ENCODE data around the gene GUCA2B.

The GUCA2B gene

DNA sequence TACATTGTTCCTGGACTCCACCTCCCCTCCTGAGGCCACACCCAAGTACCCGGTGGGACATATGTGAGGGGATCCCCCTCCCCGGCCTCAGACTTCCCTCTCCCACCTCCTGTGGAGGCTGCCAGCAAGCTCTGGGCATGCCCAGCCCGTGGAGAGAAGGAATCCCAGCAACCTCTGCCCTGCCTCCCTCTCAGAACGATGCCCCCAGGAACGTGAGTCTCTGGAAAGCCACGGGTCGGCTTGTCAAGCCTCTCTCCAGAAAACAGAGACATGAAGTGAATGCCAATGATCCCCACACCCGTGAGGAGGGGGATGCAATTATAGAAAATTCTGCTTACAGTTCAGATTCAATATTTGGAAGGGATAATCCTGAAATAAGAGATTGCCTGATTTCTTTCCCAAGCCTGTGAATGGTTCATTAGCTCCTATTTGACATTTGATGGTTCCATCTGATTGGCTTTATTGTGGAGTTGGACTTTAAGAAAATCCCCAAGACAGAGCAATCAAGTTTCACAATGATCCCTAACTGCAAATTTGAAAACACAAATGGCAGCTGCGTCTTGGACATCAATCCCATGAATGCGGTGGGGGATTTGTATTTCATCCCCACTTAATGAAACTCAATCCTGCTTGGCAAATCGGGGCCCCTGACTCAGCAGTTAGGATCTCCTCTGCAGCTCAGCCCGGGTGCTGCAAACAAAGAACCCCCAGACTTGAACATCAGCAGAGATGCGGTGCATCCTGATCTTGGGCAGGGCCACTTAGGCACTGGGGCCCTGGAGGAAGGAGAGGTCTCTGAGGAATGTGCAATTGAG is 9.1 kb upstream of the GUCA2B start:
- DNase-seq: no peak

- no peak for DNase-seq
These were observed 8.4 kb upstream of the GUCA2B start for GRCh38 chr1:42144711-42145388.

DNA sequence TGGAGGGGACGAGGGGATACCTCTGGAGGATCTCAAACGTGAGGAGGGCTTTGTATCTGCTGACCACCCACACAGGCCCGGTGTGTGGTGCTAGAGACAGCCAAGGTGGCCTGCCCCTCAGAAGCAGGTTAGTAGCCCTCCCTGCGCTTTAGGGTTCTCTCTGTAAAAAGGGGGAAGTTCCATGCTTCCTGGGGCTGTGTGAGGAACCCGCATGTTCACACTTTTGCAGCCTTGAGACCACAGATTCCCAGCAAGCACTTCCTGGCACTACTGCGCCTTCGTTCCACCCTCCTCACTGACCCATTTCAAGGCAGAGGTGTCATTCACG is 7.9 kb upstream of the GUCA2B start:
- DNase-seq: no peak

- DNase-seq: no peak
These were observed 7.2 kb upstream of the GUCA2B start for GRCh38 chr1:42145764-42146625.

DNA sequence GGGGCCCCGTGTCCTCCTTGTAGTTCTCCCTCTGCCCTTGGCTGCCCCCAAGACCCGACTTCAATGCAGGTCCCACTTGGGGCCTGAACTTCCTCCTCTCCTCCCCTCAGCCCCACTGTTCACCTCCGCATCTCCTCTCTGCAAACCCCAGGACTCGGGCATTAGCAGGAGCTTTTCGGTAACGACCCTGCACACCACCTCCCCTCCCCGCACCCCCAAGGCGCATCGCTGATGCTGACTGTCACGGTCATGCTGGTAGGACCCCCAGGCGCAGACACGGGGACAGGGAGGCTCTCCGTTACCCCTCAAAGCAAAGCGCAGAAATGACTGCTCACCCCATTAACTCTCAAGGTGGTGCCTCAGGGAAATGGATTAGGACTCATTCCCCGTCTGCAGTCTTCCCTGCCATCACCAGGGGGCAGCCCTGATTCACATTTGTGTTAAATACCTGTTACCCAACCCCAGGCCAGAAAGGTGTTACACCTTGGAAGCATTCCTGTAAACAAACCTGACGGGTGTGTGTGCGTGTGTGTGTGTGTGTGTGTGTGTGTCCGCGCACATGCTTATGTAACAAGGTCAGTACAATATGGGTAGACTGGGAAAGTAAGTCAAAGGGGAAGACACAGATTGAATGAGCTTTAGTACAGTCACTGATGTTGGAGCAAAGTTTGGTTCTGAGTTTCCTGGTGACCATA is 6.4 kb upstream of the GUCA2B start:
- peak; percentile 84 for DNase-seq

DNA sequence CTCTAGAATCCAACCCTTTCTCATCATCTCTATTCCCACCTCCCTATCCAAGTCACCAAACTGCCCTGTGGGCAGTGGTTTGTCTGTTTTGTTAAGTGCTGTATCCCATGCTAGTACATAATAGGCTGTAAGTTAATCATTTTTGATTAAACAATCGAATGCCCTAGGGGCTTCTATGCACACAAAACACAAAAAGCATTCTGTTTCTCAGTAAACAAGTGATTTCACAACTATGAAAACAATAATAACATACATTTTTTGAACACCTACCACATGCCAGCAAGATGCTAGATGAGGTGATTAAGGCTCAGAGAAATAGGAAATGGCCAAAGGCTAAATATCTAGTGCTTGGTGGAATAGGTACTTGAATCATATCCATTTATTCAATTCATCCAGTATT is 5.0 kb upstream of the GUCA2B start:
- DNase-seq: no peak

- DNase-seq: no peak
These were observed 2.6 kb upstream of the GUCA2B start for GRCh38 chr1:42150651-42151050.

DNA sequence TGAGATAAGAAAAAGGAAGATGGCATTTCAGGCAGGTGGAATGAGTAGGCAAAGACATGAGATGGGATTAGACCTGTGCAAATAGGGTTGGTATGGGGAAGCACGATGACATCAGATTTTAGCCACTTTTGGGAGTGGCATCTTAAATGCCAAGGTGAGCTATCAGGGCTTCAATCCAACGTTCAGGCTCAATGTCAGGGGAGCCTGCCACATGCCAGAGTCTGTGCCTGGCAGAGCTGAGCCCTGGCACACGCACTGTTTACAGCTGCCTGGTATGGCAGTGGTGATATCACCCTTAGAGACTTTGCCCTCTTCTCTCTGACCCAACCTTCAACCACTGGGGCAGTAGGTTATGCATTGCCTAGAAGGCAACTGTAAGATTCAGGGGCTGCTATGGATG is 1.1 kb upstream of the GUCA2B start:
- no peak for DNase-seq

DNA sequence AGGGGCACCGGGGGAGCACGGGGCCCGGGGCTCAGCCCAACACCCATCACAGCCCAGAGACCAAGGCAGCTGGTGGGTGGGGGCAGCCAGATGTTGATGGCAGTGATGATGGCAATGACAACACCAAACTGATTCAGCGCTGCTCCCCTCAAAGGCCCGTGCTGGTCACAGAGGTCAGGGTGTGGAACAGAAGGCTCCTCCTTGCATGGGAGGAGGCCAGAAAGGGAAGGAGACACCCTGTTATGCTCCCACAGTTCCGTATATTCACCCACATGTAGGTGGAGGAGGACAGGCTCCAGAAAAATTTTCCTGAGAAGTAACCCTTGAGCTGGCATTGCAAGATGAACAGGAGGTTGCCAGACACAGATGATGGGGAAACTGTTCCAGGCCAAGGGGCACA is 414 bp downstream of the GUCA2B start:
- no peak for DNase-seq

DNA sequence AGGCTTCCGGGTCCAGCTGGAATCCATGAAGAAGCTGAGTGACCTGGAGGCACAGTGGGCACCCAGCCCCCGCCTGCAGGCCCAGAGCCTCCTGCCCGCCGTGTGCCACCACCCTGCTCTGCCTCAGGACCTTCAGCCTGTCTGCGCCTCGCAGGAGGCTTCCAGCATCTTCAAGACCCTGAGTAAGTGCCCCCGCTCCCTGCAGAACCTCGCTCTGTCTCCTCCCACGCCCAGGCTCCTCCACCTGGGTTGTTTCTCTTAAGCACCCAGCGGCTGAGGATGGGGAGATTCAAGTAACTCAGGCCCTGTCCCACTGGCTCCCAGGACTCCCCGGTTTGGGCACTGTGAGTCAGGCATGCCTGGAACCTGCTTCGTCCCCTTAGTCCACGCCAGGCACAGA is 1.5 kb downstream of the GUCA2B start:
- DNase-seq: no peak

DNA sequence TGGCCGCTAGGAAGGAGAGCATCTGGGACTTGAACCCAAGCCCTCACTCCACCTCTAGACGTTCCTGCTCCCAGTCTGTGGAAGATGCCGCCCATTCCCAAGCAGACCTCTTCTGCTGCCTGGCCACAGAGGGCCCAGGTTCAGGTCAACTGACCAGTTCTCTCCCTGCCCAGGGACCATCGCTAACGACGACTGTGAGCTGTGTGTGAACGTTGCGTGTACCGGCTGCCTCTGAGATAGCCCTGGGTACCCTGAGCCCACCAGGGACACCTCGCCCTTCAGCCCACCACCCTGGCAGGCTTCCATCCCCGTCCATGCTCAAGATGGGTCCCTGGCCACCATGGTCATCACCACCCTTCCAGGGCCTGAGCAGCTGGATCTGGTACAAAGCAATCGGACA is 2.2 kb downstream of the GUCA2B start:
- no peak for DNase-seq

GRCh38 chr1:42157667-42158066 is 4.5 kb downstream of the GUCA2B start:
- DNase-seq: no peak

GRCh38 chr1:42158189-42158588 is 5.0 kb downstream of the GUCA2B start:
- DNase-seq: no peak

DNA sequence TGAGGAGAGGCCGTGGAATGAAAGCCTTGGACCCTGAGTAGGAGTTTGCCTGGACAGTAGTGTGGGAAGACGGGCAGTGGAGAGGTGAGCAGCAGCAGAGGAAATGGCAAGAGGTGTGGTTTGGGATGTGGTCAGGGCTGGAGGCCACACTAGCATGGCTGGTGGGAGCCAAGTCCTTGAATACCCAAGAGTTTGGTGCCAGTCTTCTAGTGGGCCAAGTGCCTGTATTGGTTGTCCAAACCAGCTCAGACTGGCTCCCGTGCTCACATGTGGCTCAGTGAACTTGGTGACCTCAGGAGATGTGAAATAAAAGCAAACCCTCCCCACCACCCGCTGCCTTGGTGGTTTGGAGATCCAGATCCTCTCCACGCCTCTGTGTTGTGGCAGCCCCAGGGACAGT is 9.0 kb downstream of the GUCA2B start:
- no peak for DNase-seq

DNA sequence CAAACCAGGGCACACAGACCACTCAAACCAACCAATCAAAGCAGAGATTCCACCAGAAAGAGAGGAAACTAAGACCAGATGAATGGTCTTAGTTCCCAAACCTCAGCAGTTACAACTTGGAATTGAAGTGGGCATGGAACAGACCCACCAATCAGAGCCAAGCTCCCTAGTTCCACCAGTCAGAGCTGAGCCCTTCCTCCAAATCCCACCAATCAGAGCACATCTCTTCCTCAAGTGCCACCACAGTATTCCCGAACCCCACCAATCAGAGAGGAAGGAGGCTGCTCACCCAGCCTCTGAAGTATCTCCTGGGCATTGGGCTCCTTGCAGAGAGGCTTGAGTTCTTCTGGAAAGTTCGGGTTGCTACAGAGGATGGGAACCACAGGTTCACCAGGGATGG is 9.9 kb downstream of the GUCA2B start:
- no peak for DNase-seq

- no peak for DNase-seq
These were observed 10.6 kb downstream of the GUCA2B start for GRCh38 chr1:42163536-42164503.

DNA sequence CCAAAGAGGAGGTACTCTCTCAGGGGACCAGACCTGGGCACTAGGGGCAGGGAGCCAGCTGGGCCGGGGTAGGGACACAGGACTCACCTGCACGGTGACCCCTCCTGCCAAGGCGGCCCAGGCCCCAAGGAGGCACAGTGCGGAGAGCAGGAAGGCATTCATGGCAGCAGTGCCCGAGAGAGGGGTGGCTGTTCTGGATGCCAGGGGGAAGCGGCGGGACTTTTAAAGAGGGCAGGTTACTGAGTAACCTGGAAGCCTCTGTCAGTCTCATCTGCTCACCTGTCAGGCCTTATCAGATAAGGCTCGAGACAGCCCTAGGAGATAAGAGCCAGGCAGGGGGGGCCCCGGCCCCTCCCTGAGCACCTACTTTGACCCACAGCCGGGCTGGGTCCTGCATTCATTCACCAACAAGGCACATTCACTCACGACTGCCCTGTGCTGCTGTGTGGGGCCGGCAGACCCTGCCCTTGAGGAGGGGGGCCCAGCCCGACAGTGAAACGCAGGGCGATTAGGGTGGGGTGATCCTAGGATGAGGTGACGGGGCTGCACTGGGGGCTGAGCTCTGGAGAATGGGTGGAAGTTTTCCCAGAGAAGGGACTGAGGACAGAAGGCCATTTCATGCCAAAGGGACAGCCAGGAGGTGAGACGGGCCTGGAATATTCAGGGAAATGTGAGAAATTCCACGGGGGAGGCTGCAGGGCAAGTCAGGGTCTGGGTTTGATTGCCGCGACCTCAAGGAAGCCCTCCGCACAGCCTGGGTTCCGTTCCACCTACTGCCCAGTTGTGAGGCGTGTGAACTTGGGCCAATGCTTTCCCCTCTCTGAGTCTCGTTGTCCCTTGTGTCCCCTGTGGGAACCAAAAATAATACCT is 11.6 kb downstream of the GUCA2B start, which contains the start of gene GUCA2A:
GUCA2A (minus strand) TSS at position 195 of the 870 bp plus-strand sequence; CDS start at position 162, 33 bp downstream.
- DNase-seq: no peak

DNA sequence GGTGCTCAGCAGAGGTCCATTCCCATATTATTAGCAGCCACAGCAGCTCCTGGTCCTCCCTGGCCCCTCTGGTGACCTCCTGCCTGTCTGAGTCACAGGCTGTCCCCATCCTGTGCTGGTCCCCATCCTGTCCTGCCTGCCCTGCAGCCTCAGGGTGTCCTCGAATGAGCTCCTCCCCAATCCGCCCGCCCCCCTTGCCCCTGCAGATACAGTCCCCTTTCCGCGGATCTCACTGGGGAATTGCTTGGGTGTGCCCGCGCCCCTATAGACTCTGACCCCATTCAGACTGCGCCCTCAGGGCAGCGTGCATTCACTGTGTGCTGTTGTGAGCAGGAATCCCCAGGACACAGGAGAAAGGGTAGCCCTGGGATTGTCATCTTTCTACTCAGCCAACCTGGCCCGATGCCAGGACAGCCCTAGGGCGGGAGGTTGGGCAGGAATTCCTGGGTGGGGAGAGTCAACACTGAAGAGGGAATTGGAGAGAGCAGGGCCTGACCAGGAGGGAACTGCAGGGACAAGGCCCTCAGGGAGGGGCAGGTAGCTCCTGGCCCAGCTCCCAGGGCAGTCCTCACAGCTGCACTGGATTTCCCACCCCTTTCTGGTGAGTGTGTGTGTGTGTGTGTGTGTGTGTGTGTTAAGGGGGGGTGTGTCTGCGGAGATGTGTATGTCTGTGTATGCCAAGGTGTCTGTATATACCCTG is 12.5 kb downstream of the GUCA2B start:
- DNase-seq: no peak

GRCh38 chr1:42167611-42168390 is 14.6 kb downstream of the GUCA2B start:
- no peak for DNase-seq

DNA sequence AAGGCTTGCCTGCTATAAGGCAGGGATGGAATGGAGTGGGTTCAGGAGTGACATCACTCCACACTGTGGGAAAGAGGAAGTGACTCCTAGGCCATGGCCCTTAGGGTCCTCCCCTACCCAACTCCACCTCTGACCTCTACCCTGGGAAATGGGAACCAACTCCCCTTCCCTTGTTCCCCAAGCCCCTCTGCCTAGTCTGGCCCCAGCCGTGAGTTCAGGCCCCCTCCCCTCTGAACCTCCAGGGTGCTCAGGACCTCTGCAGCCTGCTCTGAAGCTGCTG is 15.1 kb downstream of the GUCA2B start:
- DNase-seq: no peak

Data from activated CD8-positive, alpha-beta memory T cell treated with anti-CD3 and anti-CD28 coated beads for 24 hours (primary cell).